Activated CD8-positive, alpha-beta T cell treated with anti-CD3 and anti-CD28 coated beads for 36 hours (primary cell): ENCODE results near the gene SRPK2. TPM values are rescaled to one million over a fixed set of nuclear protein-coding genes. Genes with fewer than 3 reads are reported as not detected.
"Not testable (repeated sequence)": the region's sequence is repeated elsewhere in the genome, so short reads cannot be mapped to it uniquely, and the experiment has no call there.

Experiments
- ATAC-seq: fragments of 200-7000 bp; cut with Tn5 transposase; one replicate; pipeline ENCODE4 v1.10.0; 2021; ENCODE audit warnings: mild to moderate bottlenecking, moderate library complexity
- CTCF ChIA-PET: fragments of 350-600 bp; sonication (Branson Sonifier 250); formaldehyde crosslinking; loops from one replicate; lab custom pipeline; 2021; ENCODE audit warnings: antibody characterized with exemption; lab: Charles Lee
- POLR2A ChIA-PET: fragments of 350-600 bp; sonication (Branson Sonifier 250); formaldehyde crosslinking; loops from one replicate; lab custom pipeline; 2021; ENCODE audit warnings: antibody characterized with exemption; lab: Charles Lee
- DNase-seq: peaks from one replicate; pipeline ENCODE4 v3.0.0-alpha.2; 2020
- H3K27ac Mint-ChIP-seq: one replicate; pipeline ENCODE4 v1.8.0; 2021; ENCODE audit warnings: mild to moderate bottlenecking, mixed read lengths
- H3K27me3 Mint-ChIP-seq: one replicate; pipeline ENCODE4 v1.8.0; 2021; ENCODE audit warnings: mixed read lengths
- H3K36me3 Mint-ChIP-seq: one replicate; pipeline ENCODE4 v1.8.0; 2021; ENCODE audit warnings: low read depth, mixed read lengths
- H3K4me1 Mint-ChIP-seq: one replicate; pipeline ENCODE4 v1.8.0; 2021; ENCODE audit warnings: low read depth, mixed read lengths
- H3K4me3 Mint-ChIP-seq: one replicate; pipeline ENCODE4 v1.8.0; 2021; ENCODE audit warnings: mild to moderate bottlenecking, moderate library complexity, mixed read lengths
- H3K9me3 Mint-ChIP-seq: one replicate; pipeline ENCODE4 v1.8.0; 2021; ENCODE audit warnings: mixed read lengths
- intact Hi-C: fragments of 100-400 bp; cut with micrococcal nuclease; formaldehyde crosslinking; loops from one replicate; pipeline ENCODE4 v1.10.0; 2022
- total RNA-seq, 2 experiments: library from RNA; stranded (reverse); gene quantifications; one replicate each; pipeline ENCODE4 v1.2.3, GENCODE V29; 2021
- TF ChIP-seq, protein P1 (sequence below): fragments of 200-600 bp; IDR thresholded peaks from one replicate; pipeline ENCODE4 v1.8.0; 2022; ENCODE audit warnings: antibody characterized with exemption, mild to moderate bottlenecking

SRPK2 gene
- total RNA-seq, 2 experiments from 2014 or later = 32.9 to 33.5 TPM

DNA sequence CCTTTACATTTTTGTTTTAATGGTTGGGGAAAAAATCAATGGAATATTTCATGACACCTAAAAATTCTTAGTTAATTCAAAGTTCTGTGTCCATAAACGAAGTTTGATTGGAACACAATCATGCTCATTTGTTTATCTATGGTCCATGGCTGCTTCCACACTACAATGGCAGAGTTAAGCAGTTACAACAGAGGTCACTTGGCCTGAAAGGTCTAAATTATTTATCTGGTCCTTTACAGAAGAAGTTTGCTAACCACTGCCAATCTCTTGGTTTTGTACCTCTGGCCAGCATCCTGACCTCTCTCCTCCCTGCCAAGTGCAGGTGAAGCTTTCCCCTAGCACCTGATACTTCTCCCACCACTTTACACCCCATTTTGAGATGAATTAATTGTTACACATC, 61.5 kb downstream of the SRPK2 start:
- Mint-ChIP-seq H3K9me3 (no peaks in the 10 kb centered on the region), H3K4me3 (no peak overlapping the region), H3K27ac (no peak overlapping the region), H3K36me3 (peaks cover 3% of the 10 kb centered on the region), H3K27me3 (no peaks in the 10 kb centered on the region), H3K4me1 (peaks cover 46% of the 10 kb centered on the region)
- intact Hi-C loops = no loop called here
- CTCF ChIA-PET = no interaction called here
- DNase-seq (no peak), ATAC-seq (no peak)
- TF ChIP-seq, protein P1, sequence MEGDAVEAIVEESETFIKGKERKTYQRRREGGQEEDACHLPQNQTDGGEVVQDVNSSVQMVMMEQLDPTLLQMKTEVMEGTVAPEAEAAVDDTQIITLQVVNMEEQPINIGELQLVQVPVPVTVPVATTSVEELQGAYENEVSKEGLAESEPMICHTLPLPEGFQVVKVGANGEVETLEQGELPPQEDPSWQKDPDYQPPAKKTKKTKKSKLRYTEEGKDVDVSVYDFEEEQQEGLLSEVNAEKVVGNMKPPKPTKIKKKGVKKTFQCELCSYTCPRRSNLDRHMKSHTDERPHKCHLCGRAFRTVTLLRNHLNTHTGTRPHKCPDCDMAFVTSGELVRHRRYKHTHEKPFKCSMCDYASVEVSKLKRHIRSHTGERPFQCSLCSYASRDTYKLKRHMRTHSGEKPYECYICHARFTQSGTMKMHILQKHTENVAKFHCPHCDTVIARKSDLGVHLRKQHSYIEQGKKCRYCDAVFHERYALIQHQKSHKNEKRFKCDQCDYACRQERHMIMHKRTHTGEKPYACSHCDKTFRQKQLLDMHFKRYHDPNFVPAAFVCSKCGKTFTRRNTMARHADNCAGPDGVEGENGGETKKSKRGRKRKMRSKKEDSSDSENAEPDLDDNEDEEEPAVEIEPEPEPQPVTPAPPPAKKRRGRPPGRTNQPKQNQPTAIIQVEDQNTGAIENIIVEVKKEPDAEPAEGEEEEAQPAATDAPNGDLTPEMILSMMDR = no peak
- POLR2A ChIA-PET = no interaction called here

DNA sequence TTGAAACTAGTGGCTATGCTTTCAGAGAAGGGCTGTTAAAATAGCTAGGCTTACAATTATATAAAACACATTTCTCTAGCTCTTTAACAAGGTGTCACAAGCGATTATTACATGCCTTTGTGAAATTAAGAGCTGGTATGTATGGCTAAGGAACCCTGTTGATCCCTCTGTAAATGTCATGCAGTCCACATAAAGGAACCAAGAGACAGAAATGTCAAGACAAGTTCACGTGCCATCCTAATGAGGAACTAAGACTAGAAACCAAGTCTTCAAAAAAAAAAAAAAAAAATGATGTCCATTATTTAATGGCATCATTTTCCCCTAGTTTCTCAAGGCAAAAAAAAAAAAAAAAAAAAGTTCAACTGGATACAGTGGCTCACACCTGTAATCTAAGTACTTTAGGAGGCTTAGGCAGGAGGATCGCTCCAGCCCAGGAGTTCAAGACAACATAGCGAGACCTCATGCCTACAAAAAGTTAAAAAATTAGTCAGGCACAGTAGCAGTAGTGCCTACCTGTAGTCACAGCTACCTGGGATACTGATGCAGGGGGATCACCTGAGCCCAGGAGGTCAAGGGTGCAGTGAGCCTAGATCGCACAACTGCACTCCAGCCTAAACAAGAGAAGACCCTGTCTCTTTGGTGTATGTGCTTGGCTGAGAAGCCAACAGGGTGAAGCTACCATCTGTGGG, 63.4 kb downstream of the SRPK2 start:
- Mint-ChIP-seq H3K4me3 (no peak overlapping the region), H3K4me1 (peaks cover 45% of the 10 kb centered on the region), H3K36me3 (peaks cover 10% of the 10 kb centered on the region), H3K27me3 (no peaks in the 10 kb centered on the region), H3K27ac (no peak overlapping the region), H3K9me3 (no peaks in the 10 kb centered on the region)
- TF ChIP-seq, protein P1 = no peak
- ATAC-seq (no peak), DNase-seq (no peak)
- ChIA-PET POLR2A (interaction anchor here (0.6 kb wide), 1 partner anchor 275 kb away, joined by 3 read pairs; no protein-coding TSS in a partner anchor), CTCF (no interaction called here)
- intact Hi-C loops = no loop called here

DNA sequence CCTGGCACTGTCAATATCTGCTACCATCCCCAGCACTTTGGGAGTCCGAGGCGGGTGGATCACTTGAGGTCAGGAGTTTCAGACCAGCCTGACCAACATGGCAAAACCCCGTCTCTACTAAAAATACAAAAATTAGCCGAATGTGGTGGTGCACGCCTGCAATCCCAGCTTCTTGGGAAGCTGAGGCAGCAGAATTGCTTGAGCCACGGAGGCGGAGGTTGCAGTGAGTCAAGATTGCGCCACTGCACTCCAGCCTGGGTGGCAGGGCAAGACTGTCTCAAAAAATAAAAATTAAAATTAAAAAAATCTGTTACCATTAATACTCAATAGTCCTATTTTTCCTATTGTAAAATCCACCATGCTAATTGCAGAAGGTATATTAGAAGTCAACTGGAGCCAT, 64.1 kb downstream of the SRPK2 start:
- H3K4me3 Mint-ChIP-seq, ATAC-seq, DNase-seq, H3K36me3 Mint-ChIP-seq, POLR2A ChIA-PET, intact Hi-C loops, H3K9me3 Mint-ChIP-seq, CTCF ChIA-PET, H3K27ac Mint-ChIP-seq, H3K27me3 Mint-ChIP-seq: not testable (repeated sequence)
- H3K4me1 Mint-ChIP-seq = peaks cover 52% of the 10 kb centered on the region

DNA sequence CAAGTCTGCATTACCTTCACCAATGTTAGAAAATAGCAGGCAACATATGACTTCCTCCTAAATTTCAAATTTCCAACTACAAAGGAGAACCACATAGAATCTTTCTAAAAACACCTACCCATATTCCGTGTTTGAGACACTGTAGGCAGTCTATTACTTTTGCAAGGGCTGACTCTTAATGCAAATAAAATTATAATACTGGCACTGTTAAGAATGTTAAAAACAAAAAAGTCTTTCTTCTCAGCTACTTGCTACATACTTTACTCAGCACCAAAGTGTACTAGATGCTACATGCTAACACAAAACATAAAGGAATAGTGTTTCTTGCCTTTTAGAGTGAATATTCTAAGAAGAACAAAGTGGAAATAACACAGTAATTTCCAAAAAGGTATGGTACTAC, 65.4 kb downstream of the SRPK2 start:
- H3K4me3 Mint-ChIP-seq = no peak overlapping the region
- no peak for ATAC-seq
- H3K9me3 Mint-ChIP-seq = no peaks in the 10 kb centered on the region
- no peaks in the 10 kb centered on the region for H3K27me3 Mint-ChIP-seq
- peaks cover 10% of the 10 kb centered on the region for H3K36me3 Mint-ChIP-seq
- no peak for DNase-seq
- no peak overlapping the region for H3K27ac Mint-ChIP-seq
- CTCF ChIA-PET = interaction anchor here (1.2 kb wide), 1 partner anchor 170 kb away, joined by 3 read pairs; no protein-coding TSS in a partner anchor
- POLR2A ChIA-PET = no interaction called here
- TF ChIP-seq, protein P1 = no peak
- intact Hi-C loops = no loop called here
- peaks cover 52% of the 10 kb centered on the region for H3K4me1 Mint-ChIP-seq

DNA sequence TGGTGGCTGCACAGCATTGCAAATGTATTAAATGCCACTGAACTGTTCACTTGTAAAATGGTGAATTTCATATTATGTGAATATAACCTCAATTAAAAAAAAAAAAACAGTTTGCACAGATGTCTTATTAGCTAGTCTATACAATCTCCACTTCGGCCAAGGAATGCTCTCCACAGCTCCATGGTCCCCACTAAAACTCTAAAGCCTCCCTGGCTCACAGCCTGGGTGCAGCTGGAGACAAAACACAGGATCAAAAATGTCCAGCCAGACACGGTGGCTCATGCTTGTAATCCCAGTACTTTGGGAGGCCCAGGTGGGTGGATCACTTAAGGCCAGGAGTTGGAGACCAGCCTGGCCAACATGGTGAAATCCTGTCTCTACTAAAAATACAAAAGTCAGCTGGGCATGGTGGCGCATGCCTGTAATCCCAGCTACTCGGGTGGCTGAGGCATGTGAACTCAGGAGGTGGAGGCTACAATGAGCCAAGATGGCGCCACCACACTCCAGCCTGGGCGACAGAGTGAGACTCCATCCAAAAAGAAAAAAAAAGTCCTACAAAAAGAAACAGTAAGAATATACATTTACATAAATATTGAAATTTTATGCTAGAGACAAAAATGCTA, 66.0 kb downstream of the SRPK2 start:
- Mint-ChIP-seq H3K9me3 (no peaks in the 10 kb centered on the region), H3K4me3 (no peak overlapping the region), H3K27ac (no peak overlapping the region), H3K36me3 (peaks cover 10% of the 10 kb centered on the region), H3K4me1 (peaks cover 52% of the 10 kb centered on the region), H3K27me3 (no peaks in the 10 kb centered on the region)
- POLR2A ChIA-PET = no interaction called here
- TF ChIP-seq, protein P1 = no peak
- intact Hi-C loops = no loop called here
- CTCF ChIA-PET = no interaction called here
- ATAC-seq (no peak), DNase-seq (no peak)
